CD4-positive, alpha-beta T cell treated with Interleukin-2 at 100 ng/mL for 4 hours (primary cell): Measurements from ENCODE around the gene PTTG1IP.

ENCODE experiments used
- DNase-seq: peaks from one replicate; pipeline ENCODE4 v3.0.0-alpha.2; 2020; ENCODE audit warnings: low spot score

Gene PTTG1IP

GRCh38 chr21:44862869-44863685 lies 10.4 kb downstream of the PTTG1IP start:
- DNase-seq, result no peak

GRCh38 chr21:44858791-44859190 lies 14.7 kb downstream of the PTTG1IP start:
- no peak for DNase-seq

- no peak for DNase-seq
These were observed 15.2 kb downstream of the PTTG1IP start for GRCh38 chr21:44858291-44858690.

GRCh38 chr21:44857127-44857892 lies 16.2 kb downstream of the PTTG1IP start:
- no peak for DNase-seq

- DNase-seq, result no peak
These were observed 17.4 kb downstream of the PTTG1IP start for GRCh38 chr21:44856131-44856530.

GRCh38 chr21:44855572-44855971 lies 17.9 kb downstream of the PTTG1IP start:
- DNase-seq, result no peak

GRCh38 chr21:44854664-44855446 lies 18.6 kb downstream of the PTTG1IP start:
- DNase-seq, result no peak

- DNase-seq, result no peak
These were observed 19.2 kb downstream of the PTTG1IP start for GRCh38 chr21:44854391-44854663.

- no peak for DNase-seq
These were observed 19.7 kb downstream of the PTTG1IP start for GRCh38 chr21:44853601-44854390.

GRCh38 chr21:44850905-44851657 lies 22.4 kb downstream of the PTTG1IP start:
- no peak for DNase-seq

- DNase-seq, result no peak
These were observed 23.2 kb downstream of the PTTG1IP start for GRCh38 chr21:44850208-44850800.

- DNase-seq, result no peak
These were observed 23.8 kb downstream of the PTTG1IP start for GRCh38 chr21:44849616-44850130.

- DNase-seq, result no peak
These were observed 24.5 kb downstream of the PTTG1IP start for GRCh38 chr21:44848821-44849521.

GRCh38 chr21:44847261-44848056 lies 26.0 kb downstream of the PTTG1IP start:
- DNase-seq, result no peak

GRCh38 chr21:44846485-44847260 lies 26.8 kb downstream of the PTTG1IP start:
- DNase-seq, result peak; percentile 33

GRCh38 chr21:44846224-44846484 lies 27.3 kb downstream of the PTTG1IP start:
- no peak for DNase-seq

GRCh38 chr21:44845418-44846223 lies 27.9 kb downstream of the PTTG1IP start:
- DNase-seq, result peak; percentile 47

GRCh38 chr21:44844256-44844655 lies 29.2 kb downstream of the PTTG1IP start:
- DNase-seq, result no peak
